HG03039 (cell line): ENCODE measurements around the gene METTL25B.
"Not testable (repeated sequence)": the region's sequence is repeated elsewhere in the genome, so short reads cannot be mapped to it uniquely, and the experiment has no call there.

Experiments
- ATAC-seq: cut with Tn5 transposase; IDR thresholded peaks from one replicate; pipeline ENCODE4 v1.9.1; 2021; ENCODE audit warnings: mild to moderate bottlenecking, moderate library complexity; ENCODE audit not compliant: unreplicated experiment

The METTL25B gene

DNA sequence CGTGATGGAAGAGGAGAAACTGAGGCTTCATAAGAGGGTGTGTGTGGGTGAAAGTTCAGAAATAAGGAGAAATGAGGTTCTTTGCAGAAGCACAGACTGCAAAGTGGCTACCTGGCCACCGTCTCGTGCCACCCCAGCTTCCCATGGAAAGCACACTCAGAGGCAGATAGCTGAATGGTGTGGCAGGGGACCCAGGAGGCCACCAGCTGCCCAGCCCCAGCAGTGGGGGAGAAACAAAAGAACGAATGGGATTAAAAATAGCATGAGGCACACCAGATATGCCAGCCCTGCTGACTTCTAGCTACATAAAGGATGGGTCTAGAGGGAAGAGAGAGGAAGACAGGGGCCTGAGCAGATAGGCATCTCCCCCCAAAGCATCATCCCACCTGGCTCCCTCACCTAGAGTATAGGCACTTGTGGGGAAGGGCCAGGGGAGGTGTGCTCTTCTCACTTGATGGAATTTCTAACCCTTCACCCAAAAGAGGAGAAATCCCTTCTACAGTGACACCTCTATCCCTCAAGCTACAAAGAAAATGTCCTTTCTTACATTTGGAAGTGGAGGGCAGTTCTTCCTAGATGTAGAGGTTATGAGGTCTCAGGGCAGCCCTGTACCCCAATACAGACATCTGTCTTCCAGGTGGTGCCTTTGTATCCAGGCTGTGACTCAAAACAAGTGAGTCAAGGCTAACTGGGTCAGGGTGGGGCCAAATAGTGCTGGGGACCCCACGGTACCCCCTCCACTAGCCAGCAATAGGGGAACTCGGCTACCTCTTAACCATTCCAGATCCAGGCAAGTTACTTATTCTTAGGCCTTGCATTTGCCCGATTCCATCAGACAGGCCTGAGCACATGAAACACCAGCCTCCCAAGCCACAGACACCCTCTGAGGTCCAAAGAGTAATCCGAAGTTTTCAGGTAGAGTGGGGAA lies 19.7 kb downstream of the METTL25B start:
- no peak for ATAC-seq

DNA sequence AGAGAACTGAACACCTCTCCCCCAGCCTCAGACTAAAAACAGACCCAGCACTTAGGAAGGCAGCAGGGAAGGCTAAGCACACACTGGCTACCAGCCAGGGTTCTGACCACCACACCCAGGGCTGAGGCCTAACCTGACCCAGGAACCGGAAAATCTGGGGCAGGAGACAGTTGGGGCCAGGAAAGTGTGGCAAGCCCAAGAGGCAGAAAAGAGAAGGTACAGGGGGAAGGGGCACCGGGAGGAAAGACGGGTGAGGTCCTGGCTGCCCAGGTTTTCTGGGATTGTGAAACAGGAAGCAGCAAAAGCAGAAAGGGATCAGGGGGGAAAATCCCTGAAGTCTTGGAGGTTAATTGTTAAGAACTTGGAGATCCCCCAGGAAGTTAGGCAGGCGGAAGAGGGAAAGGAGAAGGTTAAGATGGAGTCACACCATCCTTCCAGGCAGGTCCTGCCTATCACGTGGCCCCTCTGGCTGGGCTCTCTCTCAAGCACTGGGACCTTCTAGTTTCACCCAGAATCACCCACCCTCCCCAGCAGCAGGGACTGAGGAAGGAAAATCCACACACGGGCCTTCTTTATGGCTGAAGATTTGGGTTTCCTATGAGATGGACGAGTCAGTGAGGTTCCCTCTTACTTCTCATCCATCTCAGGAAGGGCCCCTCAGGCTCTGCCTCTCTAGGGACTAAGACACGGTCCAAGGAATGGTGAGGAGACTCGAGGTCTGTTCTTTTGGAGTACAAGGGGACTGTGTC lies 20.6 kb downstream of the METTL25B start:
- ATAC-seq: no peak

DNA sequence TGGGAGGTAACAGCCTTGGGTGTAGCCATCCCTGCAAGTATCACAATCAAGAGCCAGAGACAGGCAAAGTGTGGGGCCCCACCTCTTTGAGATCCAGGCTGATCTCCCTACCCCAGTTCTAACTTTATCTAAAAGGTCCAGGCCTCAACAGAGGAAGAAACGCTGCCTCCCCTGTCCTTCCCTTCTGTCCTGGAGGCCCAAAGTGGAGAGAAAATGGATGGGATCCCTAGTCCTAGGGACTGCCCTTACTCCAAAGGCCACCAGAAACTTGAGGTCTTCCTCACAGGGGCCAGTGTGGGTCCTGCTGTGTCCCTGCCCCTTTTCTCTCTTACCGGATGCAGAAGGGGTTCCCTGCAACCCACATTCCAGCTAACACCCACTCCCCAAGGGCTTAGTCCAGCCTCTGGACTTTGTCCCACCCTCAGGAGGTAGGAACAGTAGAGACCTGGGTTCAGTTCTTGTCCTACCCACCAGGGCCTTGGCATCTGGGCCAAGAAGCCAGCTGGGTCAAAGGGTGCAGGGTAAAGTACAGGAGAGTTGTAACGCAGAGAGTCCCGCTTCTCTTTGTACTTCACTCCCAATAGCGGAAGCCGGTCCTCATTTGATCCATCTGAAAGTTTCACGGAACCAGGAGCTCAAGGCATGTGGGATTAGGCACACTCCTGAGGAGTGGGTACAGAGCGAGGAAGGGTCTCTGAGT lies 21.3 kb downstream of the METTL25B start:
- no peak for ATAC-seq

DNA sequence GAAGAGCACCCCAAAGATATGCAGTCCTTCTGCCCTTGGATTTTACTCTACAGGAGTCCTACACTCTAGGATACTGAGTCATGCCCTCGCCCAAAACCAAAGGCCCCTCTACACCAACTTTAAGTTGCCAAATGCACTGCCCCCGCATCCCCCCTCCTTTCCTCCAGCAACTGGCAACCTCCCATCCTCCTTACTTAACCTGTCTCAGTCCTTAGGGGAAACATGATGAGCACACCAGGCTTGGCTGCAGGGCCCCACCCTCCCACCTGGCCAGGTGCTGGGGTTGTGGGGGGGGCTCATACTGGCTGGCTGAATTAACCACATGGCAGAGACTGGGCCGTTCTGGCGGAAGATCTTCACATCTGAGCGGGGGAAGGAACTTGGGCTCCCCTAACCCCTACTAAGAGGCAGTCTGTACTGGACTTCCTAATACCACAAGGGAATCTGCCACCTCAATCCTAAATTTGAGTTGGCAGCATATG lies 22.0 kb downstream of the METTL25B start:
- ATAC-seq: no peak

DNA sequence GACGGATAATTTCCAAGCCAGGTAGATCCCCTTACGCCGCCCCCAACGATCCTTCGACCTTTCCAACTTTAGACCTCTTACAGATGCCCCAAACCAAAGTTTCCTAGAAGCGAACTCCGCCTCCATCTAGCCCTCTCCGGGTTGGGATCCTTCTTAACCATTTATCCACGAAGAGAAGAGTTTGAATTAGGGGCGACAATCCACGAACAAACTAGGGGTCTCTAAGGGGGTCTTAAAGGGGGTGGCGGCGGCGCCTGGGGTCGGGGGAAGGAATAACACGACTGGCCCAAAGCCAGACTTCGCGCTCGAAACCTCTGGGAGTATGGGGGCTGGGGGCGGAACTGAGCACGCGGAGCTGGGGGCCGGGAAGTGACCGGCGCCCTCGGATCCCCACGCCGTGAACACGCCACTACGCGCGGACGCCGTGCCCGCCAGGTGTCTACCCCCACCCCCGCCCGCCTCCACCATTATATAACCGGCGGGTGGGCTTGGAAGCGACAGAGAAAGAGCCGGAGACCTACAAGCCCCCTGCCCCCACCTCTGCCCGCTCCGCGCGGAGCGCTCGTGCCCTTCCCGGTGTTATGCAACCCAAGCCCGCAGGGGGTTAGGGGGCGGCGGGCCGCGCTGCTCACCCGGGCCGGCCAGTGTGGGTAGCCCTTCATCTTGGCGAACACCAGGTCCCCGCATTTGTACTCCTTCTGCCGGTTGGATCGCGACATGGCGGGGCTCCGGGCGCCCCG lies 22.6 kb downstream of the METTL25B start:
- peak; percentile 11 for ATAC-seq

- no peak for ATAC-seq
Measured at GRCh38 chr1:156751451-156751756, 23.1 kb downstream of the METTL25B start, which contains the start of gene HDGF. Gene HDGF (minus strand): TSS chr1:156751675. CDS start chr1:156751429, 246 bp downstream.

DNA sequence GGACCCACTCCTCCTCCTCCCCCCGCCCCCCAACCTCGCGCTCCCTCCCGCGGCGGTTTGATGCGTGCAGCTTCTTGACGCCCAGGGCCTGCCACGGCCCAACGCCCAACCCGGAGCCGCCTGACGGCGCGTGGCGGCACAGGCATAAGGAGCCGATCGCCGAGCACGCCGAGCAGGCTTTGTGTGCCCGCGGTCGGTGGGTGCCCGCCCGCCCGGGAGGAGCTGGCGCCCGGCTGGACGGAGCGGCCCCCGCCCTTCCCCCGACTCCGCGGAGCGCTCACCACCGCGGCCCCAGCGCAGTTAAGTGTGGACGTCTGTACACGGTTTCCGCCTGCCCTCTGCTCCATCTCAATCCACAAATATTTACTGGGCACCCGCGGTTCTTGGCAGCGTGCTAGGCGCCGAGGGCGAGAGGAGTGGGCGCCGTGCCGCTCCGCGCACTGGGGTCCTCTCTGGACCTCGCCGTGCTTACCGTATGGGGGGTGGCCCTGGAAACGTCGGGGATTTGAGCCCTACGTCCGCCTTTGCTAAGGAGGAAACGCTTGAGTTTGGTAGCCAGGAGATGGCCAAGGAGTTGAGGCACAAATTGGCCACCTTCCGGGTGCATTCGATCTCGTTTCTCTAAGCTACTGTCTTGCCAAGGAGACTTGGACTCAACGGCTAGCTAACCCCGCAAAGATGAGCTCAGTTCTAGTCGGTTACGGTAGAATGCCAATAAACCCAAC lies 23.6 kb downstream of the METTL25B start:
- ATAC-seq: peak; percentile 53

DNA sequence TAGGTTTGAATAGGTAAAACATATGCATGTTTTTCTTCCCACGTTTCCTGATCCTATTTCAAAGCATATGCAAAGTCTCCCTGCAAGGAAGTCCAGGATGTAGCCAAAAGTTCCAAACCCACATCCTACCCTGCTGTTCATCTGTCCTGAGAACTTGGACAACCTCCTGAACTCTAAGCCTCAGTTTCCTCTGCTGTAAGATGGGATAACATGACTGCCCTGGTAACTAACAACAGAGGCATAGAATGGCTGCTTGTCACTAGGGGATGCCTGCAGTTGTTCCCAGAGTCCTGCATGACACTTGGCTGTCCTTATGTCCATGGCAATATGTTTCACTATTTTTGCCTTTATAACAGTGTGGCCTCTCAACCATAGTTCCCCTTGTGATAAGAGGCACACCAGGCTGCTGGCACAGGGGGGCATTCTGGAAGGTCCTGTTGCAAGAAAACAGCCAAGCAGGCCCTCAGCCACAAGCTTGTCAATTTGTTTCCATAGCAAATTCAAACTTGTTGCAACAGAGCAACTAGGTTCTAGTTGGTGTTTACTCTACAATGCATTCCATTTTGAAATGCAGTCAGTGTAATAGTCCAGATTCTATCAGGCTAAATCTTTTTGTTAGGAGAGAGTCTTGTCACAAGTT lies 24.7 kb downstream of the METTL25B start:
- no peak for ATAC-seq

DNA sequence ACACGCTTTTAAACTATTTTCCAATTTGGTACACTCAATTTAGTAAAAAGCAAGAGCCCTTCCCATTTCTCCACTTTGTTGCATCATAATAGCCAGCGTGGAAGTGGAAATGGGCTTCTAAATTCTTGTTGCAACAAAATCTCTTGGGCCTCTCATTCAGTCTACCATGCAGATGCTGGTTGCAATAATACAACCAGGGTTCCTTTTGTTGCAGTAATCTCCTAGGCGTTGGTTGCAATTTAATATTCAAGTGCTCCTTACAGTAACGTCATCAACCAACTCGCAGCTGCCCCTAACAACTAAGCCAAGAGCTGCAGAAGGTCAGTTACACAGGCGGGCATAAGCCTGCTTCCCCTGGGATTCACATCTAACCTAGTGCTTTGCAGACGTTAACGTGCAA lies 25.9 kb downstream of the METTL25B start:
- no peak for ATAC-seq

DNA sequence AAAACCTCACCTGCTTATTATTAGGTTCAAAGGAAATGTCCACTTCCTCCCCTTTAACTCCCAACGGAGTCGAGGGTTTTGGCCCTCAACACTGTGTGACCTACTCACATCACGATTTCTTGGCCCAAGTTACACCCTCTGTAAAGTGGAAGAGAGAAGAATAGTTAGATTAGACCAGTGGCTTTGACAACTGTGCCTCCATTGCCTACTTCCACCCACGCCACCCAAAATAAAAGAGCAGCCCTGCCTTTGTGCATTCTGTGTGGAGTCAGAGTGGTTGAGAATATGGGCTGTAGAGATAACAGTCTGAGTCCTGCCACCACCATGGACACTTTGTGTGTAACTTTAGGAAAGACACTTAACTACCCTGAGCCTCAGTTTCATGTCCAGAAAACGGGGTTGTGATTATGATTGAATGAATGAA lies 27.3 kb downstream of the METTL25B start:
- ATAC-seq: no peak

DNA sequence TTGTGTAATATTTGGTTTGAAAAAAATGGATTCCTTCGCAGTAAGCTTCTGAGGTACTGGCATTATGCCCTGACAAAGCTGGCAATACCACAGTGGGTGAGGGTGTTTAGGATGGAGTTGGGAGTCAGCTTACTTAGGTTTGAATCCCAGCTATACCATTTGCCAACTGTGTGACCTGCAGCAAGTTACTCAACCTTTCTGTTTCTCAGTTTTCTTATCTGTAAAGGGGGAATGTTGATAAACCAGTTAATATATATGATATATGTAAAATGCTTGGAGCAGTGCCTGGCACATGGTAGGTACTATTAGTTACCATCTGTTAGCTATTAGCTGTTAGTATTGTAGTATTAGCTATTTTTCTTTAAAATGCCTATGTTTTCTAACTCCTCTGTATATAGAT lies 28.1 kb downstream of the METTL25B start:
- ATAC-seq: no peak

DNA sequence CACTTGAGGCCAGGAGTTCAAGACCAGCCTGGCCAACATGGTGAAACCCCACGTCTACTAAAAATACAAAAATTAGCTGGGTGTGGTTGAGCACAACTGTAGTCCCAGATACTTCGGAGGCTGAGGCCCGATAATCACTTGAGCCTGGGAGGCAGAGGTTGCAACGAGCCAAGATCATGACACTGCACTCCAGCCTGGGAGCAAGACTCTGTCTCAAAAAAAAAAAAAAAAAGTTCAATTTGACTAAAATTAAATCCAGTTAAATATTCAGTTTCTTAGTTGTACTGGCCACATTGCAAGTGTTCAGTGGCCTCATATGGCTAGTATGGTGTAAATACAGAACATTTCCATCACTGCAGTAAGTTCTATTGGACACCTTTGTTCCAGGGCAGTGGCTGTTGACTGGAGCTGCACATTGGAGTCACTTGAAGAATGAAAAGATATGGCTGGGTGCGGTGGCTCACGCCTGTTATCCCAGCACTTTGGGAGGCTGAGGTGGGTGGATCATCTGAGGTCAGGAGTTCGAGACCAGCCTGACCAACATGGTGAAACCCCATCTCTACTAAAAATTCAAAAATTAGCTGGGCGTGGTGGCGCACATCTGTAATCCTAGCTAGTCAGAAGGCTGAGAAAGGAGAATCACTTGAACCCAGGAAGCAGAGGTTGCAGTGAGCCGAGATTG lies 29.4 kb downstream of the METTL25B start:
- not testable (repeated sequence) for ATAC-seq

DNA sequence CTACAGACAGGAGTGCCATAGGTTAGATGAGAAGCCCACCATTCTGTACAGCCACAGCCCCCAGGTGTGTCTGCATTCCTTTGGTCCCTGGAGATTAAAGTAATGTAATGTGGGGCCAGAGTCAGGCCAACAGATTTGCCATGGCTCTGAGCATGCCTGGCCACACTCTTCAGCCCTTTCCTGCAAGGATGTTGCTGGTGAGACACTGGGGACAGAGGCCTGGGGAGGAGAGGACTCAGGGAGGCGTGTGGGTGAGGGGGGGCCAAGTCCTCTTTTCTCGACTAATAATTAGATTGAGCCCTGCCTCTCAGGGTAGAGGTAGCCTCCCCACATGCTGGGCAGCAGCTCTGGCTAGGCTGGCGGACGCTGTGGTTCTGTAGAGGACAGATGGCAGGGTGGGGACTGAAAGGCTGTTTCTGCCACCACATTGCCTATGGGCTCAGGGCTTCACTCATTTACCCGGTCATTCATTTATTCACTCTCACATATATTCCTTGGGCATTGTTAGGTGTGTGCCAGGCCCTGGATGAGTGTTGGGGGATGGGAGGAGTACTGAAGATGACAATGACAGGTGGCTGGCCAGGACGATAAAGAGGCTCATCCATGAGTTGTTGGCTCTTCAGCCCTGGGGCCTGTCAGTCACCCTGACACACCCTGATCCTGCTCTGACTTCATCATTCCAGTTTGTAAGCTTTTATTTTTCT lies 32.0 kb downstream of the METTL25B start:
- ATAC-seq: no peak

DNA sequence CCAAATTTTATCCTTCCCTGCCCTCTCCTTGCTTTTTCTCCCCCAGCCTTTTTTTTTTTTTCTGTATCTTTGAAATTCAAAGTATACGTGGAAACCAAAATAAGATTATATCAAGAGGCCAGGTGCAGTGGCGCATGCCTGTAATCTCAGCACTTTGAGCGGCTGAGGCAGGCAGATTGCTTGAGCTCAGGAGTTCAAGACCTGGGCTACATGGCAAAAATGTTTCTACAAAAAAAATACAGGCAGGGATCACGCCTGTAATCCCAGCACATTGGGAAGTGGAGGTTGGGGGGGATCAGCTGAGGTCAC lies 32.5 kb downstream of the METTL25B start:
- ATAC-seq: no peak

DNA sequence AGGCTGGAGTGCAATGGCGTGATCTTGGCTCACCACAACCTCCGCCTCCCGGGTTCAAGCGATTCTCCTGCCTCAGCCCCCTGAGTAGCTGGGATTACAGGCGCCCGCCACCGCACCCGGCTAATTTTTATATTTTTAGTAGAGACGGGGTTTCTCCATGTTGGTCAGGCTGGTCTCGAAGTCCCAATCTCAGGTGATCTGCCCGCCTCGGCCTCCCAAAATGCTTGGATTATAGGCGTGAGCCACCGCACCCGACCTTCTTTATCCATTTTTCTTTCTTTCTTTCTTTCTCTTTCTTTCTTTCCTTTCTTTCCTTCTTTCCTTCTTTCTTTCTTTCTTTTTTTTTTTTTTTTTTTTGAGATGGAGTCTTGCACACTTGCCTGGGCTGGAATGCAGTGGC lies 36.9 kb downstream of the METTL25B start:
- ATAC-seq: not testable (repeated sequence)

DNA sequence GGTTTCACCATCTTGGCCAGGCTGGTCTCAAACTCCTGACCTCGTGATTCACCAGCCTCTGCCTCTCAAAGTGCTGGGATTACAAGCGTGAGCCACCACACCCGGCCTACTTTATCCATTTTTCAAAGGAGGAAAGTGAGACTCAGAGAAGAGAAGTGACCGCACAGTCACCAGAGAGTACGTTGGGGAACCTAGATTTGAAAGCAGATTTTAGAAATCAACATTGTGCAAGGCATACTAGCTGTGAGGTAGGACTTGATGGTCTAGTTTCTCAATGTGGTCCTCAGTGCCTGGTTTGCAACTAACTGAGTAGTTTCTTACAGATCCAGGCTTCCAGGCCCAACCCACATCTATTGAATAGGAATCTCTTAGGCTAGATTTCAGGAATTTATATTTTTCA lies 37.4 kb downstream of the METTL25B start:
- no peak for ATAC-seq

GRCh38 chr1:156766298-156767100 lies 38.2 kb downstream of the METTL25B start:
- ATAC-seq: peak; percentile 6
